ENCODE data around the gene MYO19.
A peak's percentile ranks its signal among the peaks of the same experiment; 100 is the strongest.
"Not testable (repeated sequence)": the region's sequence is repeated elsewhere in the genome, so short reads cannot be mapped to it uniquely, and the experiment has no call there.

MYO19 gene

GRCh38 chr17:36496018-36496789, 38.5 kb downstream of the MYO19 start:
- Histone ChIP-seq H3K36me3 (ENCODE audit: insufficient read depth, low read length) (peaks cover 71% of the 10 kb centered on the region), H3K9ac (ENCODE audit: low read length) (no peak overlapping the region), H3K4me1 (ENCODE audit: insufficient read depth, low read length) (no peaks in the 10 kb centered on the region), H3K4me3 (ENCODE audit: low read depth in 1 of 2, low read length in 2 of 2) (no peak overlapping the region), H3K9me3 (ENCODE audit: low read length) (no peaks in the 10 kb centered on the region), H3K27me3 (ENCODE audit: control insufficient read depth in 1 of 2, insufficient read depth in 2 of 2, low read length in 2 of 2) (no peaks in the 10 kb centered on the region), H3K27ac (ENCODE audit: low read depth, low read length) (no peak overlapping the region)

- Histone ChIP-seq H3K36me3 (ENCODE audit: insufficient read depth, low read length) (peaks cover 66% of the 10 kb centered on the region), H3K4me1 (ENCODE audit: insufficient read depth, low read length) (no peaks in the 10 kb centered on the region), H3K27me3 (ENCODE audit: control insufficient read depth in 1 of 2, insufficient read depth in 2 of 2, low read length in 2 of 2) (no peaks in the 10 kb centered on the region), H3K9me3 (ENCODE audit: low read length) (no peaks in the 10 kb centered on the region), H3K4me3 (ENCODE audit: low read depth in 1 of 2, low read length in 2 of 2) (no peak overlapping the region), H3K9ac (ENCODE audit: low read length) (no peak overlapping the region), H3K27ac (ENCODE audit: low read depth, low read length) (no peak overlapping the region)
These were observed 39.5 kb downstream of the MYO19 start for GRCh38 chr17:36495076-36495578.

- Histone ChIP-seq H3K4me3 (ENCODE audit: low read depth in 1 of 2, low read length in 2 of 2) (no peak overlapping the region), H3K27ac (ENCODE audit: low read depth, low read length) (no peak overlapping the region), H3K36me3 (ENCODE audit: insufficient read depth, low read length) (peaks cover 66% of the 10 kb centered on the region), H3K4me1 (ENCODE audit: insufficient read depth, low read length) (no peaks in the 10 kb centered on the region), H3K9ac (ENCODE audit: low read length) (no peak overlapping the region), H3K9me3 (ENCODE audit: low read length) (no peaks in the 10 kb centered on the region), H3K27me3 (ENCODE audit: control insufficient read depth in 1 of 2, insufficient read depth in 2 of 2, low read length in 2 of 2) (no peaks in the 10 kb centered on the region)
These were observed 40.0 kb downstream of the MYO19 start for GRCh38 chr17:36494674-36495073.

- no peak overlapping the region for H3K4me3 ChIP-seq (ENCODE audit: low read depth in 1 of 2, low read length in 2 of 2)
- no peaks in the 10 kb centered on the region for H3K9me3 ChIP-seq (ENCODE audit: low read length)
- H3K36me3 ChIP-seq (ENCODE audit: insufficient read depth, low read length) = peaks cover 64% of the 10 kb centered on the region
- no peaks in the 10 kb centered on the region for H3K27me3 ChIP-seq (ENCODE audit: control insufficient read depth in 1 of 2, insufficient read depth in 2 of 2, low read length in 2 of 2)
- H3K4me1 ChIP-seq (ENCODE audit: insufficient read depth, low read length) = no peaks in the 10 kb centered on the region
- H3K9ac ChIP-seq (ENCODE audit: low read length) = no peak overlapping the region
- H3K27ac ChIP-seq (ENCODE audit: low read depth, low read length) = no peak overlapping the region
These were observed 40.7 kb downstream of the MYO19 start for GRCh38 chr17:36493956-36494355.

- peaks cover 28% of the 10 kb centered on the region for H3K4me1 ChIP-seq (ENCODE audit: insufficient read depth, low read length)
- H3K27me3 ChIP-seq (ENCODE audit: control insufficient read depth in 1 of 2, insufficient read depth in 2 of 2, low read length in 2 of 2) = peaks cover 0 to 10% of the 10 kb centered on the region in 2 donors
- H3K9ac ChIP-seq (ENCODE audit: low read length) = peak within 1 kb of the TSS; percentile 84
- H3K27ac ChIP-seq (ENCODE audit: low read depth, low read length) = peak within 1 kb of the TSS; percentile 82
- no peaks in the 10 kb centered on the region for H3K9me3 ChIP-seq (ENCODE audit: low read length)
- H3K36me3 ChIP-seq (ENCODE audit: insufficient read depth, low read length) = no peaks in the 10 kb centered on the region
- H3K4me3 ChIP-seq (ENCODE audit: low read depth in 1 of 2, low read length in 2 of 2) = peak within 1 kb of the TSS; percentile 79 to 94
These were observed 48.2 kb downstream of the MYO19 start, which contains the start of gene ZNHIT3 for GRCh38 chr17:36486204-36487194. ZNHIT3 (plus strand) TSS chr17:36486681; CDS start chr17:36486700, 19 bp downstream.

GRCh38 chr17:36485805-36486203, 48.9 kb downstream of the MYO19 start:
- H3K27me3 ChIP-seq (ENCODE audit: control insufficient read depth in 1 of 2, insufficient read depth in 2 of 2, low read length in 2 of 2) = peaks cover 0 to 14% of the 10 kb centered on the region in 2 donors
- H3K4me1 ChIP-seq (ENCODE audit: insufficient read depth, low read length) = peaks cover 28% of the 10 kb centered on the region
- H3K27ac ChIP-seq (ENCODE audit: low read depth, low read length) = peak overlapping the region; percentile 38
- H3K9ac ChIP-seq (ENCODE audit: low read length) = peak overlapping the region; percentile 84
- H3K4me3 ChIP-seq (ENCODE audit: low read depth in 1 of 2, low read length in 2 of 2) = peak overlapping the region; percentile 79 to 94
- no peaks in the 10 kb centered on the region for H3K9me3 ChIP-seq (ENCODE audit: low read length)
- no peaks in the 10 kb centered on the region for H3K36me3 ChIP-seq (ENCODE audit: insufficient read depth, low read length)

- H3K9me3 ChIP-seq (ENCODE audit: low read length) = no peaks in the 10 kb centered on the region
- H3K4me1 ChIP-seq (ENCODE audit: insufficient read depth, low read length) = peaks cover 28% of the 10 kb centered on the region
- no peaks in the 10 kb centered on the region for H3K36me3 ChIP-seq (ENCODE audit: insufficient read depth, low read length)
- peaks cover 0 to 14% of the 10 kb centered on the region in 2 donors for H3K27me3 ChIP-seq (ENCODE audit: control insufficient read depth in 1 of 2, insufficient read depth in 2 of 2, low read length in 2 of 2)
- no peak overlapping the region for H3K27ac ChIP-seq (ENCODE audit: low read depth, low read length)
- no peak overlapping the region for H3K9ac ChIP-seq (ENCODE audit: low read length)
- no peak overlapping the region for H3K4me3 ChIP-seq (ENCODE audit: low read depth in 1 of 2, low read length in 2 of 2)
These were observed 49.6 kb downstream of the MYO19 start for GRCh38 chr17:36485027-36485426.

GRCh38 chr17:36484021-36484420, 50.6 kb downstream of the MYO19 start:
- H3K9me3 ChIP-seq (ENCODE audit: low read length); H3K9ac ChIP-seq (ENCODE audit: low read length); H3K27ac ChIP-seq (ENCODE audit: low read depth, low read length); H3K4me3 ChIP-seq (ENCODE audit: low read depth in 1 of 2, low read length in 2 of 2); H3K36me3 ChIP-seq (ENCODE audit: insufficient read depth, low read length): not testable (repeated sequence)
- Histone ChIP-seq H3K27me3 (ENCODE audit: control insufficient read depth in 1 of 2, insufficient read depth in 2 of 2, low read length in 2 of 2) (peaks cover 0 to 14% of the 10 kb centered on the region in 2 donors), H3K4me1 (ENCODE audit: insufficient read depth, low read length) (peaks cover 28% of the 10 kb centered on the region)

- Histone ChIP-seq H3K27me3 (ENCODE audit: control insufficient read depth in 1 of 2, insufficient read depth in 2 of 2, low read length in 2 of 2) (peaks cover 0 to 14% of the 10 kb centered on the region in 2 donors), H3K4me3 (ENCODE audit: low read depth in 1 of 2, low read length in 2 of 2) (peak overlapping the region; percentile 45 to 59), H3K9ac (ENCODE audit: low read length) (no peak overlapping the region), H3K27ac (ENCODE audit: low read depth, low read length) (no peak overlapping the region), H3K4me1 (ENCODE audit: insufficient read depth, low read length) (peaks cover 25% of the 10 kb centered on the region), H3K9me3 (ENCODE audit: low read length) (no peaks in the 10 kb centered on the region), H3K36me3 (ENCODE audit: insufficient read depth, low read length) (no peaks in the 10 kb centered on the region)
These were observed 51.8 kb downstream of the MYO19 start for GRCh38 chr17:36482611-36483504.

- Histone ChIP-seq H3K4me3 (ENCODE audit: low read depth in 1 of 2, low read length in 2 of 2) (no peak overlapping the region), H3K27me3 (ENCODE audit: control insufficient read depth in 1 of 2, insufficient read depth in 2 of 2, low read length in 2 of 2) (peaks cover 0 to 14% of the 10 kb centered on the region in 2 donors), H3K36me3 (ENCODE audit: insufficient read depth, low read length) (no peaks in the 10 kb centered on the region), H3K27ac (ENCODE audit: low read depth, low read length) (no peak overlapping the region), H3K9ac (ENCODE audit: low read length) (no peak overlapping the region), H3K9me3 (ENCODE audit: low read length) (no peaks in the 10 kb centered on the region), H3K4me1 (ENCODE audit: insufficient read depth, low read length) (peaks cover 23% of the 10 kb centered on the region)
These were observed 52.8 kb downstream of the MYO19 start for GRCh38 chr17:36481829-36482228.

Measured in muscle layer of colon (tissue), 2 donors.